MCF 10A (cell line): ENCODE data around the gene MYO5A. TPM values are rescaled to one million over a fixed set of nuclear protein-coding genes. Genes with fewer than 3 reads are reported as not detected.
"Not testable (repeated sequence)": the region's sequence is repeated elsewhere in the genome, so short reads cannot be mapped to it uniquely, and the experiment has no call there.

Experiments
- BruUV-seq: library from RNA; stranded (reverse); fragments of 400-500 nt; replicated peaks from 2 replicates; lab custom pipeline; 2021; lab: Mats Ljungman, UMichigan
- CTCF ChIA-PET: fragments of 300-600 bp; sonication (Branson Sonifier 250); formaldehyde crosslinking; extraction: SDS; loops from one replicate; lab custom pipeline; 2021; ENCODE audit warnings: antibody characterized with exemption, inconsistent platforms; lab: Yijun Ruan, JAX
- POLR2A ChIA-PET: fragments of 300-600, 350-650 bp; sonication (Branson Sonifier 250); formaldehyde crosslinking; extraction: SDS; loops from one replicate; lab custom pipeline; 2020; ENCODE audit warnings: antibody characterized with exemption, inconsistent platforms; lab: Yijun Ruan, JAX
- DNase-seq: peaks from one replicate; pipeline ENCODE4 v3.0.0-alpha.2; 2018; ENCODE audit not compliant: unreplicated experiment
- H3K27ac Mint-ChIP-seq: one replicate; pipeline ENCODE4 v1.8.0; 2022; ENCODE audit warnings: mild to moderate bottlenecking, low read depth, mixed read lengths; ENCODE audit not compliant: unreplicated experiment
- H3K27me3 Mint-ChIP-seq: one replicate; pipeline ENCODE4 v1.8.0; 2022; ENCODE audit warnings: mixed read lengths; ENCODE audit not compliant: insufficient read depth, unreplicated experiment
- H3K36me3 Mint-ChIP-seq: one replicate; pipeline ENCODE4 v1.8.0; 2022; ENCODE audit warnings: mild to moderate bottlenecking, moderate library complexity, mixed read lengths; ENCODE audit not compliant: insufficient read depth, unreplicated experiment
- H3K4me1 Mint-ChIP-seq: one replicate; pipeline ENCODE4 v1.8.0; 2022; ENCODE audit warnings: mixed read lengths; ENCODE audit not compliant: insufficient read depth, unreplicated experiment
- H3K4me3 Mint-ChIP-seq: one replicate; pipeline ENCODE4 v1.8.0; 2022; ENCODE audit warnings: mild to moderate bottlenecking, moderate library complexity, mixed read lengths; ENCODE audit not compliant: unreplicated experiment
- H3K9me3 Mint-ChIP-seq: one replicate; pipeline ENCODE4 v1.8.0; 2022; ENCODE audit warnings: mixed read lengths; ENCODE audit not compliant: unreplicated experiment
- CTCF ChIP-seq: fragments of 200-600 bp; IDR thresholded peaks from one replicate; pipeline ENCODE4 v1.8.0; 2022; ENCODE audit warnings: antibody characterized with exemption, mild to moderate bottlenecking; ENCODE audit not compliant: unreplicated experiment
- intact Hi-C: fragments of 100-400 bp; cut with micrococcal nuclease; formaldehyde crosslinking; loops from 2 replicates; pipeline ENCODE4 v1.14.1; 2022
- total RNA-seq: library from RNA; stranded (reverse); gene quantifications from 2 replicates; pipeline ENCODE4 v1.2.3, GENCODE V29; 2022

The MYO5A gene
- total RNA-seq, 1 experiment from 2014 or later, result 28.9 TPM

GRCh38 chr15:52464040-52464439, 64.6 kb downstream of the MYO5A start:
- no peaks in the 10 kb centered on the region for H3K9me3 Mint-ChIP-seq
- H3K4me1 Mint-ChIP-seq, result peaks cover 6% of the 10 kb centered on the region
- BruUV-seq, result no TSS peak
- peaks cover 5% of the 10 kb centered on the region for H3K36me3 Mint-ChIP-seq
- POLR2A ChIA-PET, result interaction anchor here (0.6 to 1.9 kb wide), 5 partner anchors 18 to 207 kb away, joined by 3 to 6 read pairs (median 3); no protein-coding TSS in a partner anchor
- DNase-seq, result no peak
- CTCF ChIA-PET, result interaction anchor here (0.5 to 1.4 kb wide), 8 partner anchors 14 to 775 kb away, joined by 3 to 4 read pairs (median 3); no protein-coding TSS in a partner anchor
- TF ChIP-seq CTCF, result no peak
- intact Hi-C loops, result loop anchor here (5.0 kb wide), 1 partner anchor 207 kb away; no protein-coding TSS in a partner anchor
- H3K27me3 Mint-ChIP-seq, result no peaks in the 10 kb centered on the region
- no peak overlapping the region for H3K4me3 Mint-ChIP-seq
- H3K27ac Mint-ChIP-seq, result no peak overlapping the region

- intact Hi-C loops, result loop anchor here (1.0 to 5.0 kb wide), 2 partner anchors 132 to 206 kb away; no protein-coding TSS in a partner anchor
- Mint-ChIP-seq H3K9me3 (no peaks in the 10 kb centered on the region), H3K27me3 (no peaks in the 10 kb centered on the region), H3K27ac (no peak overlapping the region), H3K4me3 (no peak overlapping the region), H3K36me3 (peaks cover 6% of the 10 kb centered on the region), H3K4me1 (peaks cover 6% of the 10 kb centered on the region)
- BruUV-seq, result no TSS peak
- ChIA-PET CTCF (interaction anchor here (0.6 to 1.3 kb wide), 6 partner anchors 15 to 271 kb away, joined by 3 to 4 read pairs (median 3); no protein-coding TSS in a partner anchor), POLR2A (interaction anchor here (0.6 to 1.9 kb wide), 5 partner anchors 19 to 207 kb away, joined by 3 to 6 read pairs (median 3); no protein-coding TSS in a partner anchor)
- no peak for TF ChIP-seq CTCF
- peak; percentile 9 for DNase-seq
Measured at GRCh38 chr15:52463638-52464037, 65.0 kb downstream of the MYO5A start.

DNA sequence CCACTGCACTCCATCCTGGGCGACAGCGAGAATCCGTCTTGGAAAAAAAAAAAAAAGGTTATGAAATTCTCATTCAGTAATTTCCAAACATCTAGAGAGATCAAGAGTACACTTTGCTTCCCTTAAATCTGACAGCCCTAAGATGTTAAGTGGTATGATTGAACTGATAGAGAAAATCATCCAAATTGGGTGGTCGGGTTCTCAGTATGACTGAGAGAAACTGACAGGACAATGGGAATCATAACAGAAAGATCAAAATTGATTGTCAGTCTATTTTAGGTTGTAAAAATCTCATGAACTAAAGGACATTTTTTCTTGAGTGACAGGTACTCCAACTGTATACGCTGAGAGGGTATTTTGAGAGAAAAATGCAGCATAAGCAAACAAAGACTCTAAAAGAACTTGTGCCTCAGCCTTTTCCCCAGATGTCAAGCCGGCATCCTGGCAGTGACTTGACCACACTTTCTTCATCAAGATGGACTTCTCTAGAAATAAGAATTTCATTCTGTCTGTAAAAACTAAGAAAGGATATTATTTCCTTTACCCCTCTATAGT, 65.8 kb downstream of the MYO5A start:
- Mint-ChIP-seq H3K27ac (no peak overlapping the region), H3K9me3 (no peaks in the 10 kb centered on the region), H3K36me3 (peaks cover 6% of the 10 kb centered on the region), H3K27me3 (no peaks in the 10 kb centered on the region), H3K4me1 (peaks cover 6% of the 10 kb centered on the region), H3K4me3 (no peak overlapping the region)
- ChIA-PET POLR2A (interaction anchor here (0.9 to 1.9 kb wide), 3 partner anchors 19 to 206 kb away, joined by 3 to 6 read pairs (median 4); no protein-coding TSS in a partner anchor), CTCF (interaction anchor here (0.8 to 1.1 kb wide), 2 partner anchors 16 to 112 kb away, joined by 3 read pairs; no protein-coding TSS in a partner anchor)
- no peak for TF ChIP-seq CTCF
- intact Hi-C loops, result loop anchor here (1.0 to 5.0 kb wide), 2 partner anchors 132 to 206 kb away; no protein-coding TSS in a partner anchor
- no peak for DNase-seq
- no TSS peak for BruUV-seq

GRCh38 chr15:52459701-52460100, 69.0 kb downstream of the MYO5A start:
- intact Hi-C loops, result loop anchor here (5.0 kb wide), 1 partner anchor 202 kb away; no protein-coding TSS in a partner anchor
- H3K9me3 Mint-ChIP-seq, H3K4me3 Mint-ChIP-seq, H3K27me3 Mint-ChIP-seq, CTCF ChIA-PET, BruUV-seq, H3K4me1 Mint-ChIP-seq, DNase-seq, H3K27ac Mint-ChIP-seq, H3K36me3 Mint-ChIP-seq, POLR2A ChIA-PET: not testable (repeated sequence)

DNA sequence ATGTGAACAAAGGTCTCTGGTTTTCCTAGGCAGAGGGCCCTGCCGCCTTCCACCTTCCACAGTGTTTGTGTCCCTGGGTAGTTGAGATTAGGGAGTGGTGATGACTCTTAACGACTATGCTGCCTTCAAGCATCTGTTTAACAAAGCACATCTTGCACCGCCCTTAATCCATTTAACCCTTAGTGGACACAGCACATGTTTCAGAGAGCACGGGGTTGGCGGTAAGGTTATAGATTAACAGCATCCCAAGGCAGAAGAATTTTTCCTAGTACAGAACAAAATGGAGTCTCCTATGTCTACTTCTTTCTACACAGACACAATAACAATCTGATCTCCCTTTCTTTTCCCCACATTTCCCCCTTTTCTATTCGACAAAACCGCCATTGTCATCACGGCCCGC, 69.4 kb downstream of the MYO5A start:
- intact Hi-C loops, H3K36me3 Mint-ChIP-seq, CTCF ChIA-PET, H3K9me3 Mint-ChIP-seq, DNase-seq, H3K4me1 Mint-ChIP-seq, H3K27me3 Mint-ChIP-seq, BruUV-seq, H3K4me3 Mint-ChIP-seq, POLR2A ChIA-PET: not testable (repeated sequence)
- H3K27ac Mint-ChIP-seq, result peak overlapping the region; percentile 67
